Raji (cell line): Measurements from ENCODE around the gene HBG1.
"Not testable (repeated sequence)": the region's sequence is repeated elsewhere in the genome, so short reads cannot be mapped to it uniquely, and the experiment has no call there.

Experiments used
- POLR2A ChIP-seq: IDR thresholded peaks from 2 replicates; pipeline ENCODE4 v1.6.1; 2011; ENCODE audit warnings: low read depth, low read length, control low read depth; ENCODE audit not compliant: insufficient read depth

Gene HBG1

DNA sequence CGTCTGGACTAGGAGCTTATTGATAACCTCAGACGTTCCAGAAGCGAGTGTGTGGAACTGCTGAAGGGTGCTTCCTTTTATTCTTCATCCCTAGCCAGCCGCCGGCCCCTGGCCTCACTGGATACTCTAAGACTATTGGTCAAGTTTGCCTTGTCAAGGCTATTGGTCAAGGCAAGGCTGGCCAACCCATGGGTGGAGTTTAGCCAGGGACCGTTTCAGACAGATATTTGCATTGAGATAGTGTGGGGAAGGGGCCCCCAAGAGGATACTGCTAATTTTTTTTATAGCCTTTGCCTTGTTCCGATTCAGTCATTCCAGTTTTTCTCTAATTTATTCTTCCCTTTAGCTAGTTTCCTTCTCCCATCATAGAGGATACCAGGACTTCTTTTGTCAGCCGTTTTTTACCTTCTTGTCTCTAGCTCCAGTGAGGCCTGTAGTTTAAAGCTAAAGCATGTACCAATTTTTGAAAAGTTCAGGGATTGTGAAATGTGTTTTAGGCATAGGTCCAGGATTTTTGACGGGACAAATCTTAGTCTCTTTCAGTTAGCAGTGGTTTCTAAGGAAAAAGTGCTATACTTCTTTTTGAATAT, at the start of gene HBG1:
TSS of gene HBG1 (minus strand) at position 51 of the 590 bp plus-strand sequence. CDS start 53 bp downstream, outside the sequence.
- TF ChIP-seq POLR2A: not testable (repeated sequence)

DNA sequence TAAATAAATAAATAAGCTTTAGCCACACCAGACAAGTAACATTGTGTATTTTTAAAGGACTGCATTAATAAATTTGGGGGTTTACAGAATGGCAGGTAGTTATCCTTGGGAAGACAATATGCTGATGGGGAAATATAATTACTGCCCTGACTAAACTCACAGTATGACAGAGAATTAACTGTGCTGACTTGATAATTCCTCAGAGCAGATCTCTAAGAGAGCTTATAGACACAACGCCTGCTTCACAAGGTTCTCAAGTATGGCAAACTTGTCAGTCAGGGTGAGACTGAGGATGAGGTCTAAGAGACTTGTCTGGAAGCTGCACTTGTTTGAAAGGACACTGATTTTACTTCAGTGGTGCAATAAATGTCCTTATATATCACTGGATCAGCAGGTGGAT, 48.8 kb upstream of the HBG1 start:
- TF ChIP-seq POLR2A: no peak

DNA sequence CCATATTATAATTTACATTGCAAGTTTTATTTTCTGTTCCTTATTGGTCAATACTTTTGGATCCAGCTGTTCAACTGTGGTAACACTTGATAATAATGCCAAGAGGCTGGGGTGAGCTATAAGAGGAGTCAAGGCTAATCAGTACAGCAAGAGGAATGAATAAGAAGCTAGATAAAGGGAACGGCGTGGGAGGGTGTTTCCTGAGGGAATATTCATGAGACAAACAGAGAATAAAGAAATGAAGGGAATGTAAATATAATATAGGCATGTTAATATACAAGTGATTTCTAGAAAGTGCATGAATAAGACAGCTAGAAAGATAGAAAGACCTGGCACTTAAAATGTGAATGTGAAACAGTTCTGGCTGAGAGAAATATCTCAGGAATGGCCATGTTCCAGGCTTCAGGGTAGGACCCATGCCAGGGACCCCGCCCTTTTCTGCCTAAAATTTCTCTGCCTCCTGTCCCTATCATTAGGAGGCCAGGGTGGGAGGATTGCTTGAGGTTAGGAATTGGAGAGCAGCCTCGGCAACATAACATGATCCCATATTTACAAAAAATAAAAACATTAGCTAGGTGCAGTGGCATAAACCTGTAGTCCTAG, 48.2 kb upstream of the HBG1 start:
- no peak for TF ChIP-seq POLR2A

DNA sequence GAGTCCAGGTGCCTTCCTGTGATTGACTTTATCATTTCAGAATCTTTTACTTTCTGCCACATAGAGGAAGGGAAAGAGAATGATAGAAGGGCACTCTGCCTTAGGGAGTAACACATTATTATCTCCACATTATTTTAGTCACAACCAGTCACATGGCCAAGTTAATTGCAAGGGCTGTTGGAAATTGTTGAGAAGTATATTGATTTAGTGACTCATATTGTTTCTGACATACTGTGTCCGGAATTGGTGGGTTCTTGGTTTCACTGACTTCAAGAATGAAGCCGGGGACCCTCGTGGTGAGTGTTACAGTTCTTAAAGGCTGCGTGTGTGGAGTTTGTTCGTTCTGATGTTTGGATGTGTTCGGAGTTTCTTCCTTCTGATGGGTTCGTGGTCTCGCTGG, 43.4 kb upstream of the HBG1 start:
- no peak for TF ChIP-seq POLR2A

DNA sequence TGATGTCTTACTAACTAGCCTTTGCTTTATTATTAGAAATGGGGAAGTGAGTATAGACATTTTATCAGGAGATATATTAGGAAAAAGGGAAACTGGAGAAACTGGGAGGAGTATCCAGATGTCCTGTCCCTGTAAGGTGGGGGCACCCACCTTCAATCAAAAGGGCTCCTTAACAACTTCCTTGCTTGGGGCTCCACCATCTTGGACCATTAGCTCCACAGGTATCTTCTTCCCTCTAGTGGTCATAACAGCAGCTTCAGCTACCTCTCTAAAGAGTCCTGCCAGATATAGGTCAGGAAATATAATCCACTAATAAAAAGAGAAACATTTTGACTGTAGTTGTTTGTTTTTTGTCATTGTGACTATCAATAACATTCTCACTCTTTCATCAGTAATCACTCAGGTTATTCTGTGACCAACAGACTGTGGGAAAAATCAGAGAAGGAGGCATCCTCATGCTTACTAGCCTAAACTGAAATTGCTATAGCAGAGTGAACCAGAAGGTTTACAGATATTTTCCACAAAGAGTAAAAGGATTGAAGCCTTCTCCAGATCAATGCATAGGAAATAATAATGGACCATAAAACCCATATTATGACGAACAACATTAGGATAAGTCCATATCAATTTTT, 41.7 kb upstream of the HBG1 start:
- no peak for TF ChIP-seq POLR2A

DNA sequence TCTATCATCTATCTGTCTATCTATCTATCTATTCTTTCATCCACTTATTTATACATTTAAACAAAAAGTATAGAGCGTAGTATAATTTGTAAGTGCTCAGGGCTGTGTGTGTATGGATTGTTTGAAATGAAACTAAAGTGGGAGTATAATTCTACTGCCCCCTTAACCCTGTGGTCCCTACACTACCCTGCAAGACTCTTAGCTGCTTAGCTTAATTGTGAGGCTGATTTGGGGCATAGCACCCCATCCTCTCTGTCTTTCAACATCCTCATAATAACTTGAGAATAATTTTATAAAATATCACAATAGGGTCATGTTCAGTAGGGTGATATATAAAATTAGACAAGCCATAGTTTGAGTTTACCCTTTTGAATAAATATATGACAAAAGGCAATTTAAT, 40.4 kb upstream of the HBG1 start:
- TF ChIP-seq POLR2A: no peak

DNA sequence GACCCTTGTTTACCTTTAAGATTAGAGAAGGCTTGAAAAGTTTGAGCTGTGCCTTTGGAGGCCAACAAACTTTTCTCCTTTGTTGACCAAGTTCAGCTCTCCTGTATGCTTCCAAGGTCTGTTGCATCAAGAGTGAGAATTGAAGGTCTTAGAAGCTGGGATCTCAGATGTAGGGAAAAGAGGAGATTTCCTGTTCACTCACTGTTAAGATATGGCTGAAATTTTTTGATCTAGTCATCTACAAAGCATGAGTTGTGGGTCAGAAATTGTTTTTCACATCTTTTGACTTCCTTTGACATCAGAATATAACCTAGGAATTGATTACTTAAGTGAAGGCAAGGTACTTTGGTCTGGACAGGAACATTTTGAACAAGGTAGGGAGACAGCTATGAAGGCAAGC, 40.0 kb upstream of the HBG1 start:
- TF ChIP-seq POLR2A: no peak

DNA sequence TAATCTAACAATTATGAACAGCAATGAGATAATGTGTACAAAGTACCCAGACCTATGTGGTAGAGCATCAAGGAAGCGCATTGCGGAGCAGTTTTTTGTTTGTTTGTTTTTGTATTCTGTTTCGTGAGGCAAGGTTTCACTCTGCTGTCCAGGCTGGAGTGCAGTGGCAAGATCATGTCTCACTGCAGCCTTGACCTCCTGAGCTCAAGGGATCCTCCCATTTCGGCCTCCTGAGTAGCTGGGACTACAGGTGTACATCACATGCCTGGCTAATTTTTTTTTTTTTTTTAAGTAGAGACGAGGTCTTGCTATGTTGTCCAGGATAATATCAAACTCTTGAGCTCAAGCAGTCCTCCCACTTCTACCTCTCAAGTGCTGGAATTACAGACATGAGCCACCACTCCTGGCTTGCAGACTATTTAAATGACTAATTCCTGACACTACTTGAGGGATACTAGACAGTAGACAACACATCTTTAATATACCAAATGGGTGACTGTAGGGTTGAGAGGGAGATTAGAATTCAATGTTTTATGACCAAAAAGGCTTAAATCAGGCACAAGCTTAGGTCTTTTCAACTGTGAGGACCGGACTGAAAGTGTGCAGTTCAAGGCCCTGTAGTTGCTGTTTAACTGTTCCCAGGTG, 39.4 kb upstream of the HBG1 start:
- no peak for TF ChIP-seq POLR2A

DNA sequence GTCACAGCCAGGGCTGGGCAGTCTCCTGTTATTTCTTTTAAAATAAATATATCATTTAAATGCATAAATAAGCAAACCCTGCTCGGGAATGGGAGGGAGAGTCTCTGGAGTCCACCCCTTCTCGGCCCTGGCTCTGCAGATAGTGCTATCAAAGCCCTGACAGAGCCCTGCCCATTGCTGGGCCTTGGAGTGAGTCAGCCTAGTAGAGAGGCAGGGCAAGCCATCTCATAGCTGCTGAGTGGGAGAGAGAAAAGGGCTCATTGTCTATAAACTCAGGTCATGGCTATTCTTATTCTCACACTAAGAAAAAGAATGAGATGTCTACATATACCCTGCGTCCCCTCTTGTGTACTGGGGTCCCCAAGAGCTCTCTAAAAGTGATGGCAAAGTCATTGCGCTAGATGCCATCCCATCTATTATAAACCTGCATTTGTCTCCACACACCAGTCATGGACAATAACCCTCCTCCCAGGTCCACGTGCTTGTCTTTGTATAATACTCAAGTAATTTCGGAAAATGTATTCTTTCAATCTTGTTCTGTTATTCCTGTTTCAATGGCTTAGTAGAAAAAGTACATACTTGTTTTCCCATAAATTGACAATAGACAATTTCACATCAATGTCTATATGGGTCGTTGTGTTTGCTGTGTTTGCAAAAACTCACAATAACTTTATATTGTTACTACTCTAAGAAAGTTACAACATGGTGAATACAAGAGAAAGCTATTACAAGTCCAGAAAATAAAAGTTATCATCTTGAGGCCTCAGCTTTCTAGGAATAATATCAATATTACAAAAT, 38.6 kb upstream of the HBG1 start:
- no peak for TF ChIP-seq POLR2A

DNA sequence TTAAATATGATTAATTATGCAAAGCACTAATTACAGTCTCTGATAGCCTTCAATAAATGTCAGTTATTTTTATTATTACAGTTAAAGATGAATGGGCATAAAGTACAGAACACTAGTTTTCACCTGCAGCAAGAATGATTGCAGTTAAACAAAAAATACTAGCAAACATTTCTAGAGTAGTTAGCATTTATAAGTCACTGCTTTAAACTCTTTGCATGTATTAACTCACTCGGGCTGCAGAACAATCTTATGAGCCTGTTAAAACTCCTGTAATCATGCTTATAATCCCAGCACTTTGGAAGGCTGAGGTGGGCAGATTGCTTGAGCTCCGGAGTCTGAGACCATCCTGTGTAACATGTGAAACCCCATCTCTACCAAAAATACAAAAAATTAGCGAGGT, 37.2 kb upstream of the HBG1 start:
- TF ChIP-seq POLR2A: no peak

DNA sequence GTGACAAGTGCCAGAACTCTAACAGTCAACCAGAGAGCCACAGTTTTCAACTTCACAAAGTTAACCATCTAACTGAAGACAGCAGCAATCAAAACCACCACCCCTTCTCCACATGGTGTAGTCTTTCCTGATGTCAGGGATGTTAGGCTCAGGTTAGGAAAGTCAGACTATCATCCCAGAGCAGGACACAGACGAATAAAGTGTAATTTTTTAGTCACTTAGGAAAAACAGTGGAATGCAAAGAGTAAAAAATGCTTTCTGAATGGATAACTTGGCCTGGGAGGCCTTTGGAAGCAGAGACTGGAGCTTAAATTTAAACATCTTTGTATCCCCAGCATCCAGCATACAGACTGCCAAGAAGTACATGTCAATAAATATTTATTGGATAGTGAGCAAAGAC, 36.7 kb upstream of the HBG1 start:
- TF ChIP-seq POLR2A: no peak

DNA sequence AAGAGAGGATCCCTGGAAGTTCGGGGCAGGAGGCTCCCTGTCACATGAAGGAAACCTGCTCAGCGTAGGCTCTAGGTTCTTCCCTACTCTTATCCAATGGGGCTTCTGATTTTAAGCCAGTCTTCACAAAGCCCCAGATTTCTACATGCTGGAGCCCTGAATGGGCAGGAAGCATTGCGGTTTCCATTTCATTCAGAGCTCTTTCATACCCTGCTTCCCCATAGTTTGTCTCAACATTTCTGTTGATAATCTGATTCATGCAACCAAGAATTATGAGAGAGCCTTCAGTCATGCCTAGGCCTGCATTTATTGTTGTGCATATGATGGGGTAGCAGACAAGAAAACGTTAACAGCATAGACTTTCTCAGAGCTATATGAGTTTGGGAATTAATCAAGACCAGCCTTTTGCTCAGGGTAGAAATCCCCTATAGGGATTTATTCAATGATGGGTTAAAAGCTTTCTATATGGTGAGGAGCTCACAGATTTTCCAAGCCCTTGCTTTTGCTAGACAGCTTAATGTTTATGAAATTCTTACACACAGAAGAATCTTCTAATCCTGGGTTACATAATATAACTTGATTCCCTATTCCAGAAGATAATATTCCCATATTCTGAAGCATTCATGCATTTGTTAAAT, 36.2 kb upstream of the HBG1 start:
- no peak for TF ChIP-seq POLR2A

DNA sequence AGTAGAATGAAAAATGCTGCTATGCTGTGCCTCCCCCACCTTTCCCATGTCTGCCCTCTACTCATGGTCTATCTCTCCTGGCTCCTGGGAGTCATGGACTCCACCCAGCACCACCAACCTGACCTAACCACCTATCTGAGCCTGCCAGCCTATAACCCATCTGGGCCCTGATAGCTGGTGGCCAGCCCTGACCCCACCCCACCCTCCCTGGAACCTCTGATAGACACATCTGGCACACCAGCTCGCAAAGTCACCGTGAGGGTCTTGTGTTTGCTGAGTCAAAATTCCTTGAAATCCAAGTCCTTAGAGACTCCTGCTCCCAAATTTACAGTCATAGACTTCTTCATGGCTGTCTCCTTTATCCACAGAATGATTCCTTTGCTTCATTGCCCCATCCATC, 35.0 kb upstream of the HBG1 start:
- TF ChIP-seq POLR2A: no peak

DNA sequence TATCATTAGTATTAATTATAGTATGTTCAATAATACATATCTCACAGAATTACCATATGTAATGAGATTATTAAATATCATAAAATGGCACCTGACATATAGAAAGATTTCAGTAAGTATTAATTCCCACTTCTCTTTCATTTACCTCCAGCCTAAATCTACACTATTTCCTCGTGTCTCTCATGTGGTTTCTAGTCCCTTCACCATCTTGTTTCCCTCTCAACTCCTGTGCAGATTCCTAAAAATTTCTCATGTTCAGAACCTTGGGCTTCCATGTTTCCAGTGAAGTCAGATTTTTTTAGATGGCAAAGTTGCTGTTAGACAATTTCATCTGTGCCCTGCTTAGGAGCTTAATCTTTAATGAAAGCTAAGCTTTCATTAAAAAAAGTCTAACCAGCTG, 34.2 kb upstream of the HBG1 start:
- no peak for TF ChIP-seq POLR2A

DNA sequence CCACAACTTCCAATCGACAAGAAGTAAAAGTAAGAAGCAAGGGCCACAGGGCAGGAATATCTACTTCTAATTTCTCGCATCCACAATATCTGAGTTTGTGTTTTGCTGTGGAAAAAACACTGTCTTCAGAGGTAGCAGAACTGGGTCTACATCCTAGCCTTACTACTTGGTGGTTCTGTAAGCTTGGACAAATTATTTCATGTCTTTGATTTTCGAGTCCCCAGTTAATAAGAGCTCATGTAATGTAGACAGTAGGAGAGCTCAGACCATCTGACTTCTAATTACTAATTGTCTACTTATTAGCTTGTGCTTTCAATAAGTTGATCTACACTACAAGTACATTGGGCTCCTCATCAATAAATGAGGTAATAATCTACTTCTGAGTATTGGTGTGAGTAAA, 33.4 kb upstream of the HBG1 start:
- no peak for TF ChIP-seq POLR2A
